NCI-H2081 (cell line): ENCODE measurements around the gene PTK6.
"Not testable (repeated sequence)": the region's sequence is repeated elsewhere in the genome, so short reads cannot be mapped to it uniquely, and the experiment has no call there.

Experiments used
- DNase-seq, 2 experiments: peaks; one replicate each; lab custom pipeline; 2025; lab: John Stamatoyannopoulos, UW

Gene PTK6

GRCh38 chr20:63495167-63495720 is 41.9 kb downstream of the PTK6 start:
- DNase-seq: no peak

GRCh38 chr20:63494420-63495166 is 42.6 kb downstream of the PTK6 start:
- no peak for DNase-seq

- no peak for DNase-seq
Measured at GRCh38 chr20:63494084-63494419, 43.1 kb downstream of the PTK6 start.

- DNase-seq: no peak
Measured at GRCh38 chr20:63493563-63494020, 43.6 kb downstream of the PTK6 start.

- DNase-seq: no peak
Measured at GRCh38 chr20:63492982-63493381, 44.2 kb downstream of the PTK6 start.

- no peak for DNase-seq
Measured at GRCh38 chr20:63492518-63492917, 44.7 kb downstream of the PTK6 start.

GRCh38 chr20:63491635-63492230 is 45.4 kb downstream of the PTK6 start:
- no peak for DNase-seq

- DNase-seq: no peak
Measured at GRCh38 chr20:63491078-63491477, 46.1 kb downstream of the PTK6 start.

- no peak for DNase-seq
Measured at GRCh38 chr20:63490416-63490815, 46.8 kb downstream of the PTK6 start.

GRCh38 chr20:63488315-63489251 is 48.6 kb downstream of the PTK6 start:
- DNase-seq: no peak

GRCh38 chr20:63487781-63488241 is 49.4 kb downstream of the PTK6 start:
- DNase-seq: no peak

GRCh38 chr20:63487116-63487764 is 49.9 kb downstream of the PTK6 start:
- DNase-seq: no peak

- DNase-seq: no peak
Measured at GRCh38 chr20:63486300-63486855, 50.8 kb downstream of the PTK6 start.

- no peak for DNase-seq
Measured at GRCh38 chr20:63484651-63485403, 52.3 kb downstream of the PTK6 start.

- no peak for DNase-seq
Measured at GRCh38 chr20:63484236-63484635, 52.9 kb downstream of the PTK6 start.

- DNase-seq: no peak
Measured at GRCh38 chr20:63483834-63484233, 53.3 kb downstream of the PTK6 start.

- DNase-seq: no peak
Measured at GRCh38 chr20:63482021-63482587, 55.1 kb downstream of the PTK6 start.

- DNase-seq: no peak
Measured at GRCh38 chr20:63481503-63481902, 55.7 kb downstream of the PTK6 start.

- not testable (repeated sequence) for DNase-seq
Measured at GRCh38 chr20:63479695-63480419, 57.3 kb downstream of the PTK6 start.
